Measurements from ENCODE around the gene METTL26.

Gene METTL26

GRCh38 chr16:596736-597060 lies 39.4 kb downstream of the METTL26 start:
- Histone ChIP-seq H2BK120ac (ENCODE audit: low read depth, low read length) (no peak overlapping the region), H2AK5ac (ENCODE audit: low read length) (no peak overlapping the region), H3K27me3 (ENCODE audit: insufficient read depth, low read length, poor library complexity) (no peaks in the 10 kb centered on the region), H3K79me1 (ENCODE audit: low read length) (peaks cover 11% of the 10 kb centered on the region), H3K23ac (ENCODE audit: low read length) (no peak overlapping the region), H2BK5ac (ENCODE audit: low read length) (no peak overlapping the region), H3K27ac (ENCODE audit: low read depth, low read length) (no peak overlapping the region), H4K8ac (ENCODE audit: low read depth, low read length) (no peak overlapping the region), H3K4me3 (ENCODE audit: low read length) (no peak overlapping the region), H4K5ac (ENCODE audit: low read length) (no peak overlapping the region), H3K9ac (ENCODE audit: low read length) (no peak overlapping the region), H2BK15ac (replicated peaks; ENCODE audit: low read depth) (no peak overlapping the region), H3K18ac (ENCODE audit: low read length) (no peak overlapping the region), H3K36me3 (ENCODE audit: control insufficient read depth, insufficient read depth, low read length) (no peaks in the 10 kb centered on the region), H3K4me1 (ENCODE audit: control insufficient read depth, low read depth, low read length) (no peaks in the 10 kb centered on the region), H3K4ac (ENCODE audit: low read depth, low read length) (no peak overlapping the region), H3K4me2 (ENCODE audit: low read length) (no peak overlapping the region), H3K56ac (ENCODE audit: low read length) (no peak overlapping the region), H3K79me2 (ENCODE audit: control insufficient read depth, insufficient read depth, low read length) (no peaks in the 10 kb centered on the region)
- DNase-seq: no peak
- no CpG with 5 or more reads among the region's 12 CpGs for WGBS (ENCODE audit: extremely low coverage, insufficient coverage, low lambda C conversion rate)

- Histone ChIP-seq H3K18ac (ENCODE audit: low read length) (no peak overlapping the region), H3K27me3 (ENCODE audit: insufficient read depth, low read length, poor library complexity) (no peaks in the 10 kb centered on the region), H2BK120ac (ENCODE audit: low read depth, low read length) (no peak overlapping the region), H3K4me1 (ENCODE audit: control insufficient read depth, low read depth, low read length) (no peaks in the 10 kb centered on the region), H3K27ac (ENCODE audit: low read depth, low read length) (no peak overlapping the region), H2BK5ac (ENCODE audit: low read length) (no peak overlapping the region), H3K23ac (ENCODE audit: low read length) (no peak overlapping the region), H4K5ac (ENCODE audit: low read length) (no peak overlapping the region), H3K79me2 (ENCODE audit: control insufficient read depth, insufficient read depth, low read length) (peaks cover 1% of the 10 kb centered on the region), H3K79me1 (ENCODE audit: low read length) (peaks cover 12% of the 10 kb centered on the region), H3K4ac (ENCODE audit: low read depth, low read length) (no peak overlapping the region), H3K9ac (ENCODE audit: low read length) (no peak overlapping the region), H3K4me3 (ENCODE audit: low read length) (no peak overlapping the region), H4K8ac (ENCODE audit: low read depth, low read length) (no peak overlapping the region), H3K36me3 (ENCODE audit: control insufficient read depth, insufficient read depth, low read length) (no peaks in the 10 kb centered on the region), H2BK15ac (replicated peaks; ENCODE audit: low read depth) (no peak overlapping the region), H2AK5ac (ENCODE audit: low read length) (no peak overlapping the region), H3K56ac (ENCODE audit: low read length) (no peak overlapping the region), H3K4me2 (ENCODE audit: low read length) (no peak overlapping the region)
- no CpG with 5 or more reads among the region's 34 CpGs for WGBS (ENCODE audit: extremely low coverage, insufficient coverage, low lambda C conversion rate)
- DNase-seq: no peak
These were observed 40.0 kb downstream of the METTL26 start for GRCh38 chr16:595942-596735.

- H3K4me3 ChIP-seq (ENCODE audit: low read length): no peak overlapping the region
- no peak overlapping the region for H2AK5ac ChIP-seq (ENCODE audit: low read length)
- no peak overlapping the region for H4K5ac ChIP-seq (ENCODE audit: low read length)
- no peak overlapping the region for H2BK5ac ChIP-seq (ENCODE audit: low read length)
- WGBS (ENCODE audit: extremely low coverage, insufficient coverage, low lambda C conversion rate): no CpG with 5 or more reads among the region's 18 CpGs
- peaks cover 21% of the 10 kb centered on the region for H3K79me1 ChIP-seq (ENCODE audit: low read length)
- H3K36me3 ChIP-seq (ENCODE audit: control insufficient read depth, insufficient read depth, low read length): no peaks in the 10 kb centered on the region
- no peak overlapping the region for H3K56ac ChIP-seq (ENCODE audit: low read length)
- H3K27me3 ChIP-seq (ENCODE audit: insufficient read depth, low read length, poor library complexity): no peaks in the 10 kb centered on the region
- no peak for DNase-seq
- no peak overlapping the region for H3K18ac ChIP-seq (ENCODE audit: low read length)
- peaks cover 3% of the 10 kb centered on the region for H3K4me1 ChIP-seq (ENCODE audit: control insufficient read depth, low read depth, low read length)
- H3K27ac ChIP-seq (ENCODE audit: low read depth, low read length): no peak overlapping the region
- H4K8ac ChIP-seq (ENCODE audit: low read depth, low read length): no peak overlapping the region
- no peak overlapping the region for H3K9ac ChIP-seq (ENCODE audit: low read length)
- no peak overlapping the region for H3K23ac ChIP-seq (ENCODE audit: low read length)
- peaks cover 8% of the 10 kb centered on the region for H3K79me2 ChIP-seq (ENCODE audit: control insufficient read depth, insufficient read depth, low read length)
- H2BK120ac ChIP-seq (ENCODE audit: low read depth, low read length): no peak overlapping the region
- no peak overlapping the region for H2BK15ac ChIP-seq (replicated peaks; ENCODE audit: low read depth)
- no peak overlapping the region for H3K4me2 ChIP-seq (ENCODE audit: low read length)
- H3K4ac ChIP-seq (ENCODE audit: low read depth, low read length): no peak overlapping the region
These were observed 41.0 kb downstream of the METTL26 start for GRCh38 chr16:595094-595528.

DNA sequence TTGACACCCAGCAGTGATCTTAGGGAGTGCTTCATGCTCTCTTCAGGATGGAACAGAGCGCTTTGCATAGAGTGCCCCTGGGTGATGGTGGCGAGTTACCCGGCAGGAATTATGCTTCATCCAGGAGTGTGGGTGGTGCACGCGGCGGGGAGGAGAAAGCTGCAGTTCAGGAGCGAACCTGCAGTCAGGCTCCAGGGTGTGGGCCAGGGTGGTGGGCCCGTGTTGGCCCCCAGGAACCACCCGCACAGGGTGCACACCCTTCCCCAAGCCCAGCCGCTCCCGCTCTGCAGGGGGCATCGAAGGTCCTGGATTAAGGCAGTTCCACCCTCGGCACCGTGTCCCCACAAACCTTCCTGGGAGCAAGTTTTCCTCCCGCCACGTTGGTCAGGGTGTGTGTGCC lies 42.3 kb downstream of the METTL26 start:
- H4K8ac ChIP-seq (ENCODE audit: low read depth, low read length): no peak overlapping the region
- DNase-seq: no peak

DNA sequence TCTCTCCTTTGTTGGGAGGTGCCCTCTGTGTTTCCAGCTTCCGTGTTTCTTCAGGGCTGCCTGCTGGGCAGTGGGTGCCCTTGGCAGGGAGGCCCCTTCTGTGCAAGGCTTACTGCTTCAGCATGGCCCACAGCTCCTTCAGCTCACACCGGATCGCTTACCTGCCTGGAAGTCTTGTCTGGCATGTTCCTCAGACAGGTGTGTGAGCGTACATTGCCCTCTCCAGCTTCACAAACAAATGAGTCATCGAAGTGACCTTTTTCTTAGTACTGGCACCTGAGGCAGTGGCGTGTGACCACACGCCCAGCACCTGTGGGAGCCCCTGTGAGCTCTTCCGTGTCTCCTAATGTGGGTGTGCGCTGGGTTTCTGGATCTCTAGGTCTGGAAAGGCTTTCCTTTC lies 42.7 kb downstream of the METTL26 start:
- Histone ChIP-seq H2AK5ac (ENCODE audit: low read length) (no peak overlapping the region), H2BK15ac (replicated peaks; ENCODE audit: low read depth) (no peak overlapping the region), H3K79me1 (ENCODE audit: low read length) (peaks cover 21% of the 10 kb centered on the region), H3K18ac (ENCODE audit: low read length) (no peak overlapping the region), H4K5ac (ENCODE audit: low read length) (no peak overlapping the region), H2BK120ac (ENCODE audit: low read depth, low read length) (no peak overlapping the region), H3K4ac (ENCODE audit: low read depth, low read length) (no peak overlapping the region), H3K27me3 (ENCODE audit: insufficient read depth, low read length, poor library complexity) (no peaks in the 10 kb centered on the region), H3K27ac (ENCODE audit: low read depth, low read length) (no peak overlapping the region), H3K56ac (ENCODE audit: low read length) (no peak overlapping the region), H3K9ac (ENCODE audit: low read length) (no peak overlapping the region), H3K23ac (ENCODE audit: low read length) (no peak overlapping the region), H3K4me3 (ENCODE audit: low read length) (no peak overlapping the region), H3K36me3 (ENCODE audit: control insufficient read depth, insufficient read depth, low read length) (no peaks in the 10 kb centered on the region), H3K4me2 (ENCODE audit: low read length) (no peak overlapping the region), H3K79me2 (ENCODE audit: control insufficient read depth, insufficient read depth, low read length) (peaks cover 8% of the 10 kb centered on the region), H2BK5ac (ENCODE audit: low read length) (no peak overlapping the region), H4K8ac (ENCODE audit: low read depth, low read length) (no peak overlapping the region), H3K4me1 (ENCODE audit: control insufficient read depth, low read depth, low read length) (peaks cover 3% of the 10 kb centered on the region)
- DNase-seq: no peak
- no CpG with 5 or more reads among the region's 9 CpGs for WGBS (ENCODE audit: extremely low coverage, insufficient coverage, low lambda C conversion rate)

More for the DNA sequence above, 42.3 kb downstream of the METTL26 start:
- H3K79me1 ChIP-seq (ENCODE audit: low read length): peaks cover 21% of the 10 kb centered on the region
- H3K27ac ChIP-seq (ENCODE audit: low read depth, low read length): no peak overlapping the region
- no peak overlapping the region for H4K5ac ChIP-seq (ENCODE audit: low read length)
- no peak overlapping the region for H3K4me3 ChIP-seq (ENCODE audit: low read length)
- H2BK5ac ChIP-seq (ENCODE audit: low read length): no peak overlapping the region
- no peak overlapping the region for H3K4me2 ChIP-seq (ENCODE audit: low read length)
- H2AK5ac ChIP-seq (ENCODE audit: low read length): no peak overlapping the region
- no peak overlapping the region for H3K4ac ChIP-seq (ENCODE audit: low read depth, low read length)
- H3K23ac ChIP-seq (ENCODE audit: low read length): no peak overlapping the region
- WGBS (ENCODE audit: extremely low coverage, insufficient coverage, low lambda C conversion rate): no CpG with 5 or more reads among the region's 16 CpGs
- H3K4me1 ChIP-seq (ENCODE audit: control insufficient read depth, low read depth, low read length): peaks cover 3% of the 10 kb centered on the region
- H2BK120ac ChIP-seq (ENCODE audit: low read depth, low read length): no peak overlapping the region
- H3K79me2 ChIP-seq (ENCODE audit: control insufficient read depth, insufficient read depth, low read length): peaks cover 8% of the 10 kb centered on the region
- H3K9ac ChIP-seq (ENCODE audit: low read length): no peak overlapping the region
- no peaks in the 10 kb centered on the region for H3K36me3 ChIP-seq (ENCODE audit: control insufficient read depth, insufficient read depth, low read length)
- H3K56ac ChIP-seq (ENCODE audit: low read length): no peak overlapping the region
- no peak overlapping the region for H3K18ac ChIP-seq (ENCODE audit: low read length)
- H3K27me3 ChIP-seq (ENCODE audit: insufficient read depth, low read length, poor library complexity): no peaks in the 10 kb centered on the region
- no peak overlapping the region for H2BK15ac ChIP-seq (replicated peaks; ENCODE audit: low read depth)
